Prostate gland (tissue), 2 donors: Measurements from ENCODE around the gene TNS4. TPM values are rescaled to one million over a fixed set of nuclear protein-coding genes. Genes with fewer than 3 reads are reported as not detected.

Experiments
- DNase-seq: peaks from one replicate; pipeline ENCODE4 v3.0.0-alpha.2; 2019; ENCODE audit warnings: low spot score
- H3K27ac ChIP-seq, 2 donors: fragments of 200-600 bp; sonication (generic); 2 replicates each; pipeline ENCODE4 v1.5.1; 2017 to 2019
- H3K27me3 ChIP-seq: fragments of 200-600 bp; sonication (generic); replicated peaks from 2 replicates; pipeline ENCODE4 v1.5.1; 2019; ENCODE audit not compliant: insufficient read depth
- H3K36me3 ChIP-seq, 2 donors: fragments of 200-600 bp; sonication (generic); 1 replicate in 1 of 2; 2 replicates in 1 of 2; pipeline versions ENCODE4 v1.5.1 to v1.8.1; 2017 to 2019
- H3K4me1 ChIP-seq: fragments of 200-600 bp; sonication (generic); replicated peaks from 2 replicates; pipeline ENCODE4 v1.5.1; 2019
- H3K4me3 ChIP-seq, 2 donors: fragments of 200-600 bp; sonication (generic); 2 replicates each; pipeline ENCODE4 v1.5.1; 2017 to 2019
- H3K9me3 ChIP-seq: fragments of 200-600 bp; sonication (generic); 2 replicates; pipeline ENCODE4 v1.5.1; 2017
- CTCF ChIP-seq, 4 experiments: fragments of 200-600 bp in 2 of 4; fragments of 450-650 bp in 2 of 4; sonication (generic) in 2 of 4; IDR thresholded peaks; 1 replicate in 3 of 4; 2 replicates in 1 of 4; pipeline ENCODE4 v1.5.1; 2016 to 2019; ENCODE audit warnings: antibody characterized with exemption in 4 of 4, mild to moderate bottlenecking in 2 of 4, moderate library complexity in 2 of 4
- POLR2A ChIP-seq: fragments of 450-650 bp; IDR thresholded peaks from one replicate; pipeline ENCODE4 v1.6.1; 2016; ENCODE audit warnings: antibody characterized with exemption, mild to moderate bottlenecking
- POLR2AphosphoS5 ChIP-seq: sonication (generic); formaldehyde crosslinking; IDR thresholded peaks from one replicate; pipeline ENCODE4 v1.6.1; 2017; ENCODE audit warnings: antibody characterized with exemption
- WGBS: methylation state at CpG from one replicate; pipeline ENCODE4 v1.1.5; 2018; 5-methylcytosine and 5-hydroxymethylcytosine counted together
- intact Hi-C: fragments of 100-400 bp; cut with DNase I; formaldehyde crosslinking; loops from one replicate; pipeline ENCODE4 v1.14.2; 2022
- total RNA-seq, 2 donors: library from RNA; depleted of rRNA; stranded (reverse); fragments of >200 nt; gene quantifications; one replicate each; pipeline ENCODE4 v1.1.0, GENCODE V29; 2016

The TNS4 gene
- total RNA-seq, 2 donors from 2014 or later: 51.3 to 56.1 TPM

- Histone ChIP-seq H3K36me3 (no peaks in the 10 kb centered on the region), H3K4me3 (no peak overlapping the region), H3K27me3 (no peaks in the 10 kb centered on the region), H3K27ac (no peak overlapping the region), H3K9me3 (no peaks in the 10 kb centered on the region), H3K4me1 (no peaks in the 10 kb centered on the region)
- TF ChIP-seq POLR2AphosphoS5 (no peak), POLR2A (no peak), CTCF (IDR thresholded peaks at IDR 0.05) (no peak)
- WGBS: 71% methylated on average over 12 of the region's 12 CpGs
- DNase-seq: no peak
- intact Hi-C loops: no loop called here
Measured at GRCh38 chr17:40458851-40459482, 42.5 kb downstream of the TNS4 start.

GRCh38 chr17:40457964-40458791 lies 43.2 kb downstream of the TNS4 start:
- DNase-seq: no peak
- no peaks in the 10 kb centered on the region for H3K4me1 ChIP-seq
- H3K36me3 ChIP-seq: peaks cover 0 to 3% of the 10 kb centered on the region in 2 donors
- no peak overlapping the region for H3K4me3 ChIP-seq
- no peaks in the 10 kb centered on the region for H3K9me3 ChIP-seq
- 18% methylated on average over 10 of the region's 16 CpGs for WGBS
- H3K27ac ChIP-seq: no peak overlapping the region
- TF ChIP-seq POLR2AphosphoS5 (no peak), CTCF (IDR thresholded peaks at IDR 0.05) (no peak), POLR2A (no peak)
- H3K27me3 ChIP-seq: no peaks in the 10 kb centered on the region
- intact Hi-C loops: no loop called here

- Histone ChIP-seq H3K36me3 (peaks cover 0 to 4% of the 10 kb centered on the region in 2 donors), H3K9me3 (no peaks in the 10 kb centered on the region), H3K4me3 (no peak overlapping the region), H3K27ac (peak overlapping the region in 1 of 2 donors; percentile 46), H3K27me3 (no peaks in the 10 kb centered on the region), H3K4me1 (no peaks in the 10 kb centered on the region)
- intact Hi-C loops: no loop called here
- 81% methylated on average over 3 of the region's 3 CpGs for WGBS
- TF ChIP-seq CTCF (IDR thresholded peaks at IDR 0.05) (no peak), POLR2AphosphoS5 (no peak), POLR2A (no peak)
- DNase-seq: no peak
Measured at GRCh38 chr17:40457369-40457768, 44.1 kb downstream of the TNS4 start.

GRCh38 chr17:40456396-40456951 lies 44.9 kb downstream of the TNS4 start:
- WGBS: 57% methylated on average over 16 of the region's 16 CpGs
- TF ChIP-seq POLR2A: no peak
- TF ChIP-seq CTCF (IDR thresholded peaks at IDR 0.05): no peak
- TF ChIP-seq POLR2AphosphoS5: no peak
- no peaks in the 10 kb centered on the region for H3K4me1 ChIP-seq
- no peak for DNase-seq
- no peaks in the 10 kb centered on the region for H3K9me3 ChIP-seq
- no peaks in the 10 kb centered on the region for H3K27me3 ChIP-seq
- H3K27ac ChIP-seq: peak overlapping the region; percentile 36 to 46
- no peak overlapping the region for H3K4me3 ChIP-seq
- intact Hi-C loops: no loop called here
- peaks cover 0 to 4% of the 10 kb centered on the region in 2 donors for H3K36me3 ChIP-seq
